GM03348 (cell line): Measurements from ENCODE around the gene SPRR1A.
"Not testable (repeated sequence)": the region's sequence is repeated elsewhere in the genome, so short reads cannot be mapped to it uniquely, and the experiment has no call there.

Source experiments
- DNase-seq: peaks from one replicate; pipeline ENCODE4 v3.0.0; 2012; ENCODE audit warnings: low spot score

SPRR1A gene

GRCh38 chr1:152972196-152972886 lies 11.5 kb upstream of the SPRR1A start:
- DNase-seq = no peak

GRCh38 chr1:152976688-152977087 lies 7.2 kb upstream of the SPRR1A start:
- DNase-seq = no peak

GRCh38 chr1:152977614-152978013 lies 6.3 kb upstream of the SPRR1A start:
- DNase-seq = no peak

GRCh38 chr1:152980676-152981075 lies 3.2 kb upstream of the SPRR1A start:
- DNase-seq = no peak

GRCh38 chr1:152981146-152981871 lies 2.6 kb upstream of the SPRR1A start:
- no peak for DNase-seq

- DNase-seq = no peak
Observed at GRCh38 chr1:152982076-152982475, 1.8 kb upstream of the SPRR1A start.

- no peak for DNase-seq
Observed at GRCh38 chr1:152983234-152983633, 647 bp upstream of the SPRR1A start.

- DNase-seq = no peak
Observed at GRCh38 chr1:152986578-152986977, 2.7 kb downstream of the SPRR1A start.

- no peak for DNase-seq
Observed at GRCh38 chr1:152993186-152993585, 9.3 kb downstream of the SPRR1A start.

GRCh38 chr1:152995842-152996241 lies 12.0 kb downstream of the SPRR1A start:
- DNase-seq = no peak

GRCh38 chr1:152996633-152997400 lies 12.9 kb downstream of the SPRR1A start:
- no peak for DNase-seq

GRCh38 chr1:152997901-152998300 lies 14.0 kb downstream of the SPRR1A start:
- DNase-seq = no peak

GRCh38 chr1:152998476-152998875 lies 14.6 kb downstream of the SPRR1A start:
- DNase-seq = no peak

GRCh38 chr1:152999818-153000217 lies 15.9 kb downstream of the SPRR1A start:
- no peak for DNase-seq

- no peak for DNase-seq
Observed at GRCh38 chr1:153000294-153000693, 16.4 kb downstream of the SPRR1A start.

GRCh38 chr1:153001382-153001781 lies 17.5 kb downstream of the SPRR1A start, which contains the start of gene SPRR3:
TSS of gene SPRR3 (plus strand) at chr1:153001749. CDS start at chr1:153003021, 1,272 bp downstream.
- no peak for DNase-seq

- not testable (repeated sequence) for DNase-seq
Observed at GRCh38 chr1:153011235-153011758, 27.4 kb downstream of the SPRR1A start.

GRCh38 chr1:153021829-153022228 lies 37.9 kb downstream of the SPRR1A start:
- DNase-seq = not testable (repeated sequence)

- DNase-seq = not testable (repeated sequence)
Observed at GRCh38 chr1:153022340-153022739, 38.5 kb downstream of the SPRR1A start.

- DNase-seq = no peak
Observed at GRCh38 chr1:153023109-153023508, 39.2 kb downstream of the SPRR1A start.

GRCh38 chr1:153024413-153024812 lies 40.5 kb downstream of the SPRR1A start:
- no peak for DNase-seq

GRCh38 chr1:153025797-153026196 lies 41.9 kb downstream of the SPRR1A start:
- DNase-seq = no peak
